Left renal pelvis (tissue), 4 donors: ENCODE results near the gene NPIPB4. TPM values are rescaled to one million over a fixed set of nuclear protein-coding genes. Genes with fewer than 3 reads are reported as not detected.
"Not testable (repeated sequence)": the region's sequence is repeated elsewhere in the genome, so short reads cannot be mapped to it uniquely, and the experiment has no call there.

Source experiments
- DNase-seq, 4 donors: peaks; one replicate each; pipeline ENCODE4 v3.0.0-alpha.2; 2013; ENCODE audit warnings: low read depth in 4 of 4, low spot score in 3 of 4
- polyA plus RNA-seq, 4 donors: library from polyadenylated mRNA; unstranded; fragments of 120-200 nt; gene quantifications; one replicate each; pipeline ENCODE4 v1.2.1, GENCODE V29; 2013; ENCODE audit not compliant: insufficient read length in 4 of 4

NPIPB4 gene
- 100 to 1,000 TPM in 1 of 4 donors, 10 to 100 TPM in 3; 39.3 to 144 (median 70.2) TPM for polyA plus RNA-seq

- not testable (repeated sequence) for DNase-seq
Measured at GRCh38 chr16:21857656-21858055, at the start of gene NPIPB4. Gene NPIPB4 (minus strand): TSS chr16:21857756. CDS start chr16:21857378, 378 bp downstream.

DNA sequence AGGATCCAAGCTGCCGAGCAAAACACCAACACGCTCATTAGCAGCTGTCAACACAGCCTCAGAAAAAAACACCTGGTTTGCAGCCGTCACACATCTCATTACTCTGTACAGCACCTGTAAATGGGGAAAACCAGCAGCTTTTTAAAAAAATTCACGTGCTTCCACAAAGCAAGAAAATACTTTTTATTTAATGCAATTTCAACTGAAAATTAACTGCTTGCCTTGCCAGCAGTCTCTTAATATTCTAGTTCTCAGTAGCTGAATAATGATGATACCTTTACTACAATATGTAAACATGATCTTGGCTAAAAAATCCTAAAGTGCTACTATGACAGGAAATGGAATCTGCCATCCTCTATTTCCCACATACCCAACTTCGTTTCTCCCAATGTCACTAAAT lies 41.4 kb upstream of the NPIPB4 start:
- not testable (repeated sequence) for DNase-seq

DNA sequence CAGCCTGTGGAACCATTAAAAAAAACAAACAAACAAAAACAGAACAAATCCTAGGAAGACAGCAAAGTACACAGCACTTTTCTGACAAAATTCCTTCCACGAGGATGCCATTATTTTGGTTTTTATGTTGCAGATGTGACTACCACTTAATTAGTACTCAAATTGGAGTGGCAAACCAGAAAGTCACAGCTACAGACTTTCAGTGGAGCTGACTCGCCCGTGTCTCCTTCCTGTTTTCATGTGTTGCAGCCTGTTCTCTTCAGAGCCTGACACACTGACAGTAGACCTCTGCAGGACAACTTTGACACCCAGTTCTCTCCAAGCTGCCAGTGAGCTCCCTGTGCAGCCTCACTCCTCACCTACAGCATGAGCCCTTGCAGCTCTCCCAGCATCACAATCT lies 24.4 kb upstream of the NPIPB4 start:
- not testable (repeated sequence) for DNase-seq

- not testable (repeated sequence) for DNase-seq
Measured at GRCh38 chr16:21837186-21837585, 20.4 kb downstream of the NPIPB4 start.

GRCh38 chr16:21836334-21836733 lies 21.2 kb downstream of the NPIPB4 start:
- DNase-seq: not testable (repeated sequence)

DNA sequence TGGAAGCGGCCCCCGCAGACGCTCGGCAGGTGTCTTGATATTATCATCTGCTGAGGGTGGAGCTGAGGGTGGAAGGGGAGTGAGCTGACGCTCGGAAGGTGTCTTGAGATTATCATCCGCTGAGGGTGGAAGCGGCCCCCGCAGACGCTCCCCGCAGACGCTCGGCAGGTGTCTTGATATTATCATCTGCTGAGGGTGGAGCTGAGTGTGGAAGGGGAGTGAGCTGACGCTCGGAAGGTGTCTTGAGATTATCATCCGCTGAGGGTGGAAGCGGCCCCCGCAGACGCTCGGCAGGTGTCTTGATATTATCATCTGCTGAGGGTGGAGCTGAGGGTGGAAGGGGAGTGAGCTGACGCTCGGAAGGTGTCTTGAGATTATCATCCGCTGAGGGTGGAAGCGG lies 21.8 kb downstream of the NPIPB4 start:
- not testable (repeated sequence) for DNase-seq

GRCh38 chr16:21834211-21834610 lies 23.3 kb downstream of the NPIPB4 start:
- not testable (repeated sequence) for DNase-seq

DNA sequence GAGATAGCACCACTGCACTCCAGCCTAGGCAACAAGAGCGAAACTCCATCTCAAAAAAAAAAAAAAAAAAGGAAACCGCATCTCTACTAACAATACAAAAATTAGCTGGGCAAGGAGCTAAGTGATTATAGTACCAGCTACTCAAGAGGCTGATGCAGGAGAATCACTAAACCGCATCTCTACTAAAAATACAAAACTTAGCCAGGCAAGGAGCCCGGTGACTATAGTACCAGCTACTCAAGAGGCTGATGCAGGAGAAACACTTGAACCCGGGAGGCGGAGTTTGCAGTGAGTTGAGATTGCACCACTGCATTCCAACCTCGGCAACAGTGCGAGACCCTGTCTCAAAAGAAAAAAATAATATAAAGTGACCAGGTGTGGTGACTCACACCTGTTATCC lies 27.6 kb downstream of the NPIPB4 start:
- DNase-seq: not testable (repeated sequence)

- DNase-seq: not testable (repeated sequence)
Measured at GRCh38 chr16:21826067-21826706, 31.4 kb downstream of the NPIPB4 start.

DNA sequence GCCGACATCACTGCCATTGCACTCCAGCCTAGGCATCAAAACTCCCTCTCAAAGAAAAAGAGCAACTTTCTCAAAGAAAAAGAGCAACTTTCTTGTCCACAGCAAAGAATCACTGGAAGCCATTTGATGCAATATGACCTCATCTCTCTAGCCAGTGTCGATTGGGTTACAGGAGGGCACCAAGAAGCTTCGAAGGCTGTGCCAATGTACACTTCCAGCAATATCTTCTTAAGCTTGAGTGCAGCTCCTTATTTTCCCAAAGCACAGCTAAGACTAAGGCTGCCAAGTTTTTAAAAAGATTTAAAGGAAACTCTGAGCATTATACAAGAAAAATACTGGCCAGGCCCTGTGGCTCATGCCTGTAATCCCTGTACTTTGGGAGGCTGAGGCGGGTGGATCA lies 32.0 kb downstream of the NPIPB4 start:
- DNase-seq: not testable (repeated sequence)

GRCh38 chr16:21823258-21823657 lies 34.3 kb downstream of the NPIPB4 start:
- not testable (repeated sequence) for DNase-seq

GRCh38 chr16:21820908-21821465 lies 36.6 kb downstream of the NPIPB4 start:
- DNase-seq: not testable (repeated sequence)

GRCh38 chr16:21820028-21820907 lies 37.3 kb downstream of the NPIPB4 start:
- peak in 3 of 4 donors; percentile 39 to 55 (median 43) for DNase-seq

DNA sequence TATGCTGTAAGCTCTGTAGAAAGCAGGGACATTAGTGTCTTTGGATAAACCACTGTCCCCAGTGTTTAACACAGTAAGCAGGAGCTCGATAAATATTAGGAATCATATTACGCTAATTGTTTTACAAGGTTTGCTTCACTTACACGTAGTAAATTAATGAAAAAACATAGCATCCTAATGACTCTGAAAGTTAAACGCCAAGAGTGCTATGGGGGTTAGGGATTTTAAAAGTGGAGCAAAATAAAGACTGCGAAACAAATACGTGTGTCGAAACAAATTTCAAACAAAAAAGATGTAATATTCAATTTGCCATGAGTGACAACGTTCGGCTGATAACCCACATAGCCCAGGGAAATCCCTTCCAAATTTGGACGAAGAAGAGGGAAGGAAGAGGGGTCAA lies 37.9 kb downstream of the NPIPB4 start:
- DNase-seq: not testable (repeated sequence)

DNA sequence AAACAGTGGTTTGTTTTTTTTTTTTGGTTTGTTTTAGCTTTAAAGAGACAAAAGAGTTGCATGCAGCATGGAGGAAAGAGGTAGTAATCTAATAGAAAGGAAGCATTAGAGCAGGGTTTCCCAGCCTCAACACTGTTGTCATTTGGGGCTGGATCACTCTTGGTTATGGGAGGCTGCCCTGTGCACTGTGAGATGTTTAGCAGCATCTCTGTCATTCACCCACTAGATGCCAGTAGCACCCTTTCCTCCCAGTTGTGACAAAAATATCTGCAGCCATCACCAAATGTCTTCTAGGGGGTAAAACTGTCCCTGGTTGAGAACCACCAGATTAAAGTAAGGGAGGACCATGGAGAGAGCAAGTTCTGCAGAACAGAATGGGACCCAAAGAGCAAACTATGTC lies 40.5 kb downstream of the NPIPB4 start:
- DNase-seq: not testable (repeated sequence)

GRCh38 chr16:21815694-21816093 lies 41.9 kb downstream of the NPIPB4 start:
- DNase-seq: not testable (repeated sequence)

GRCh38 chr16:21802375-21802663 lies 55.2 kb downstream of the NPIPB4 start:
- DNase-seq: not testable (repeated sequence)

- not testable (repeated sequence) for DNase-seq
Measured at GRCh38 chr16:21801538-21802374, 55.8 kb downstream of the NPIPB4 start.

DNA sequence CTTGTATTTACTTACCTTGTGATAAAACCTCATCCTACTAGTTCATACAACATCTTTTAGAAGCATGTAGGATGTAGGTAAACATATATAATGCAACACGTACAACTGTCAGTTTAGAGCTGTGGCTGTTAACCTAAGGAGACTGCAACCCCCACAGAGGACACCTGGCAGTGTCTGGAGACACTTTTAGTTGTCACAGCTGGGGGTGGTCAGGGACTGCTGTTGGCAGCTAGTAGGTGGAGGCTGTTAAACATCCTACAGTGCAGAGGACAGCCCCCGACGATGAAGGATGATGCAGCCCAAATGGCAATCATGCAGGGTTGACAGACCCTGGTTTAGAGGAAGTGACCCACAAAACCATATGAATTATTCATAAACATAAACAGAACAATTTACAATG lies 59.0 kb downstream of the NPIPB4 start:
- DNase-seq: not testable (repeated sequence)

- DNase-seq: not testable (repeated sequence)
Measured at GRCh38 chr16:21793310-21793709, 64.2 kb downstream of the NPIPB4 start.
